Measurements from ENCODE around the gene CDC23. TPM values are rescaled to one million over a fixed set of nuclear protein-coding genes. Genes with fewer than 3 reads are reported as not detected.

CDC23 gene
- total RNA-seq, 1 donor from 2014 or later: 19.3 TPM

DNA sequence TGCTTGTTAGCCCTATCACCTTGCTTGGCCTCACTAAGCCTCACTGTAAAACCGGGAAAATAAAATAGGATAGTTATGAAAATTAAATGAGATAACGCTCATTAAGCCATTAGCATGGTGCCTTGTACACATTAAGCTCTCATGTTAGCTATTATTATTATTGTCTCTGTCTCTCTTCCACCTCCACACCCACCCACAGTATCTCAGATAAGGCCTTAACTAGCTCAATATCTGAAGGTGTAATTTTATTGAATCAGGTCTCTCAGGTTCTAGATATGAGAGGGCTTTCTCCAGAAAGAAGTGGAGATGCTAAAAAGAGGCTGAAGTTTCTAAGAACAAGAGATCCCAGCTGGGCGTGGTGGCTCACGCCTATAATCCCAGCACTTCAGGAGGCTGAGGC is 33.7 kb upstream of the CDC23 start:
- no peaks in the 10 kb centered on the region for H3K9me3 ChIP-seq
- intact Hi-C loops (cut with DNase I): no loop called here
- H3K27me3 ChIP-seq: peaks cover 7% of the 10 kb centered on the region
- ATAC-seq: no peak
- H3K4me1 ChIP-seq: peaks cover 7% of the 10 kb centered on the region
- no peaks in the 10 kb centered on the region for H3K36me3 ChIP-seq
- H3K27ac ChIP-seq: no peak overlapping the region
- H3K4me3 ChIP-seq: no peak overlapping the region
- TF ChIP-seq CTCF (IDR thresholded peaks at IDR 0.05): no peak
- no peak for DNase-seq

DNA sequence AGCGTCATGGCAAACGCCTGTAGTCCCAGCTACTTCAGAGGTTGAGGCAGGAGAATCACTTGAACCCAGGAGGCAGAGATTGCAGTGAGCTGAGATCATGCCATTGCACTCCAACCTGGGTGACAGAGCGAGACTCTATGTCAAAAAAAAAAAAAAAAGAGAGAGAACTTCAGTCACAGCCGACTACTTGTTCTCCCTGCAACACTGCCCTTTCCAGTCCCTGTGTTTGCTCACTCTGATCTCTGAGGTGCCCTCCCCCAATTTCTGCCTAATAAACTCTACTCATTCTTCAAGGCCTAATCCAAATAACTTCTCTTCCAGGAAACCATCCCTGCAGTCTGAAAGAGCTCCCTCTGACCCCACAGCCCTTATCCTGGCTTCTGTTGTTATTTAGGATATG is 33.2 kb upstream of the CDC23 start:
- Histone ChIP-seq H3K9me3 (no peaks in the 10 kb centered on the region), H3K36me3 (no peaks in the 10 kb centered on the region), H3K27me3 (peaks cover 9% of the 10 kb centered on the region), H3K27ac (no peak overlapping the region), H3K4me3 (no peak overlapping the region), H3K4me1 (peaks cover 7% of the 10 kb centered on the region)
- TF ChIP-seq CTCF (IDR thresholded peaks at IDR 0.05): no peak
- intact Hi-C loops (cut with DNase I): no loop called here
- DNase-seq: no peak
- ATAC-seq: peak; percentile 42

GRCh38 chr5:138245717-138246116 is 32.6 kb upstream of the CDC23 start:
- Histone ChIP-seq H3K27me3 (peaks cover 9% of the 10 kb centered on the region), H3K4me3 (no peak overlapping the region), H3K4me1 (peaks cover 7% of the 10 kb centered on the region), H3K36me3 (no peaks in the 10 kb centered on the region), H3K9me3 (no peaks in the 10 kb centered on the region), H3K27ac (no peak overlapping the region)
- no peak for ATAC-seq
- DNase-seq: no peak
- intact Hi-C loops (cut with DNase I): no loop called here
- TF ChIP-seq CTCF (IDR thresholded peaks at IDR 0.05): no peak

DNA sequence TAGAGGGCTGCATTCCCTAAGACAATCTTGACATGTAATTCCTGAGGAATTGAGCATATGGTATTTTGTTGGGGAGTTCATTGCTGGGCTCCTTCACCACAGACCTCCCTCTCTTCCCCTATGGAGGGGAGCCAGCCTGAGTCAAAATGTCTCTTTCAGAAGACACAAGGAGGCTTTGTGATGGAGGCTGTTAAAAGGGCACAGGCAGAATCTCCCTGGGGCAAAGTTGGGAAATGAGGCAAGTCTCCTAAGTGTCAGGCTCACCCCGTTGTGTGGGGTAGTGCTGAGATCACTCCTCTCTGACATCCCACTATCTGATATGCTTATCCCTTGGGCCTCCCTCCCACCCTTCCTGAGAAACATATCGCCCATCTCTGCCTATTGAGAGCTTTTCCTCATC is 30.7 kb upstream of the CDC23 start:
- no peak for DNase-seq
- H3K4me1 ChIP-seq: peaks cover 7% of the 10 kb centered on the region
- ATAC-seq: no peak
- H3K36me3 ChIP-seq: no peaks in the 10 kb centered on the region
- H3K27me3 ChIP-seq: peaks cover 18% of the 10 kb centered on the region
- no peak overlapping the region for H3K4me3 ChIP-seq
- intact Hi-C loops (cut with DNase I): no loop called here
- no peaks in the 10 kb centered on the region for H3K9me3 ChIP-seq
- no peak overlapping the region for H3K27ac ChIP-seq
- TF ChIP-seq CTCF (IDR thresholded peaks at IDR 0.05): no peak

DNA sequence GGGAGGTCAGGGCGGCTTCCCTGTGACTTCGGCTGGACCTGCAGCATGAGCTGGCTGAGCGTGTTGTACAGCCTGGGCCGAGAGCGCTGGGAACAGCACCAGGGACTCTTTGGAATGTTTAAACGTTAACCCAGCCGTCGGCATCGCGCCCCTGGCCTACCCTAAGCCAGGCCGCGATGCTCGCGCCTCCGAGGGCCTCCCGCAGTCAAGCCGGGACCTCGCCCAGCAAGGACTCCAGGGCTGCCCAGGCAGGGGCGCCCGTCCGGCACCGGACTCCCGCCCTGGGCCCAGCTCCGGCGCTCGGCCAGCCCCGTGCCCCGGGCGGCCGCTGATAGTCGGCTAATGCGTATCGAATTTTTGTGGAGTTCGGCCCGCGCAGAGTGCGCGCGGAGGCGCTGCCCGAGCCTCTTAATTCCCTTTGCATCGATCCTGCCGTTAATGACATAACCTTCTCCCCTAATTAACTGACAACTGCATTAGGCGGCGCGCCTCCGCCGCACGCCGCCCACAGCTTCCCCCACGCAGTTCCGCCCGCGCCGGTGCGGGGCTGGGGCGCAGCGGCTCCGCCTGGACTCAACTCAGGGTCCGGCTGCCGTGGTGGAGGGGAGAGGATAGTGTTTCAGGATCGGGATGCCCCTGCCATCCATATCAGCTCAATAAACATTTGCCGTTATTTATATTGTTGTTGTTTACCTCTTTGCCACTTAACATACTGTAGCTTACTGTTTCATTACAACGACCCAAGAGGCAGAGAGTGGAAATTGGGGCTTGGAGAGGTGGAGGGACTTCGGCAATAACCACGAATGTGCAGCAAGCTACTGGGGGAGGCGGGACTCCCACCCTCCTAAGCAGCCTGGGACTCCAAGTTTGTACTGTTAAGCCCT is 28.8 kb upstream of the CDC23 start:
- intact Hi-C loops (cut with DNase I): no loop called here
- no peaks in the 10 kb centered on the region for H3K36me3 ChIP-seq
- TF ChIP-seq CTCF (IDR thresholded peaks at IDR 0.05): no peak
- peak; percentile 75 for ATAC-seq
- peaks cover 18% of the 10 kb centered on the region for H3K27me3 ChIP-seq
- DNase-seq: peak; percentile 69
- H3K4me1 ChIP-seq: peaks cover 7% of the 10 kb centered on the region
- no peaks in the 10 kb centered on the region for H3K9me3 ChIP-seq
- peak overlapping the region; percentile 48 for H3K4me3 ChIP-seq
- H3K27ac ChIP-seq: no peak overlapping the region
